Right renal pelvis (tissue), 4 donors: Measurements from ENCODE around the gene IRF9. TPM values are rescaled to one million over a fixed set of nuclear protein-coding genes. Genes with fewer than 3 reads are reported as not detected.

Experiments
- DNase-seq, 4 donors: peaks; one replicate each; pipeline ENCODE4 v3.0.0-alpha.2; 2013; ENCODE audit warnings: low read depth in 4 of 4, low spot score in 3 of 4, missing footprints in 1 of 4
- polyA plus RNA-seq, 4 donors: library from polyadenylated mRNA; unstranded; fragments of 120-200 nt; gene quantifications; one replicate each; pipeline ENCODE4 v1.2.1, GENCODE V29; 2013; ENCODE audit not compliant: insufficient read length in 4 of 4

Gene IRF9
- polyA plus RNA-seq, 4 donors = 45.4 to 65.2 (median 60.4) TPM

GRCh38 chr14:24172261-24172860, 11.3 kb downstream of the IRF9 start:
- peak in 1 of 4 donors; percentile 8 for DNase-seq

- no peak for DNase-seq
Observed at GRCh38 chr14:24172871-24173281, 11.8 kb downstream of the IRF9 start.

GRCh38 chr14:24176599-24176998, 15.5 kb downstream of the IRF9 start:
- DNase-seq = no peak

GRCh38 chr14:24177041-24177825, 16.2 kb downstream of the IRF9 start:
- no peak for DNase-seq

GRCh38 chr14:24177891-24178290, 16.8 kb downstream of the IRF9 start:
- no peak for DNase-seq

GRCh38 chr14:24178399-24179178, 17.5 kb downstream of the IRF9 start:
- no peak for DNase-seq

- no peak for DNase-seq
Observed at GRCh38 chr14:24179294-24179960, 18.4 kb downstream of the IRF9 start.

- DNase-seq = peak in 1 of 4 donors; percentile 18
Observed at GRCh38 chr14:24179961-24180796, 19.1 kb downstream of the IRF9 start.

GRCh38 chr14:24181371-24182077, 20.5 kb downstream of the IRF9 start:
- no peak for DNase-seq

GRCh38 chr14:24182110-24182882, 21.2 kb downstream of the IRF9 start:
- DNase-seq = no peak

- no peak for DNase-seq
Observed at GRCh38 chr14:24183014-24183481, 22.0 kb downstream of the IRF9 start.

- no peak for DNase-seq
Observed at GRCh38 chr14:24184104-24184970, 23.3 kb downstream of the IRF9 start.

- DNase-seq = no peak
Observed at GRCh38 chr14:24185026-24185425, 24.0 kb downstream of the IRF9 start.

- no peak for DNase-seq
Observed at GRCh38 chr14:24185741-24186140, 24.7 kb downstream of the IRF9 start.

GRCh38 chr14:24186831-24187538, 25.9 kb downstream of the IRF9 start:
- DNase-seq = no peak

- DNase-seq = no peak
Observed at GRCh38 chr14:24187539-24187915, 26.5 kb downstream of the IRF9 start.
